C4-2B (cell line): ENCODE measurements around the gene KCNK15.

Experiments used
- H3K27ac ChIP-seq: fragments of 450-650 bp; 2 replicates; pipeline ENCODE4 v1.5.1; 2017
- ZFX ChIP-seq: fragments of 450-650 bp; IDR thresholded peaks from 2 replicates; pipeline ENCODE4 v1.6.1; 2017
- TF ChIP-seq, protein P1 (sequence below): fragments of 450-650 bp; conservative IDR thresholded peaks from 2 replicates; pipeline ENCODE4 v1.5.1; 2017; ENCODE audit warnings: mild to moderate bottlenecking

KCNK15 gene

DNA sequence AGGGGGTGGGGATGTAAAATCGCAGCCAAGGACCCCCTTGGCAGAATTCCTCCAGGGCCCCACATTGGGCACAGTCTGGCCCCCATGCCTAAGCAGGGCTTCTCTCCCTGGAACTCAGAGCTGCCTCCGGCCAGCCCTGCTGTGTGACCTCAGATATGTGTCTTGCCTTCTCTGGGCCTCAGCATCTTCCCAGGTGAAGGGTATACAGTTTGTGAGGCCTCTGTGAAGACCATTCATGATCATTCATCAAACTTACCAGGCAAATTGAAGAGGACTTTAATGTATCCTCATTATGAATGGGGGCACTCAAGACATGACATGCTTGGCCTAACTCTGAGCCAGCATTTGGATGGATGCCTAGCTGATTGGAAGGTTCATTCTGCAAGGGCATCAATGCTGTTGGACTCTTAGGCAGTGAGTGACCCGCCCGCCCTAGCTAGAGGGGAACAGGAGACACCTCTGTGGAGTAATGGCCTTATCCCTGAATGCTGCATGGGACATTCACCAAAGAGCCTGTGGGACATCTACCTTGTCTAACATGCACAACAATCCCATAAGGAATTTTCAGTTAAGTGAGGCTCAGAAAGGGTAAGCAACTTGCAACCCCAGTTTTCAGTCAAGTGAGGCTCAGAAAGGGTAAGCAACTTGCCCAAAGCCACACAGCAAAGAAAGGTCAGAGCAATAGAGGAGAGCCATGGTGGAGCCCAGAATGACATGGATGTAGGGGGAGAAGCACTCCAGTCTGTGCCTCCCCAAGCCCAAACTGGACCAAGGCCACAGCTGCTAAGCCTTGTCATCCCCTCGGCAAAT is 30.0 kb upstream of the KCNK15 start:
- no peak overlapping the region for H3K27ac ChIP-seq

DNA sequence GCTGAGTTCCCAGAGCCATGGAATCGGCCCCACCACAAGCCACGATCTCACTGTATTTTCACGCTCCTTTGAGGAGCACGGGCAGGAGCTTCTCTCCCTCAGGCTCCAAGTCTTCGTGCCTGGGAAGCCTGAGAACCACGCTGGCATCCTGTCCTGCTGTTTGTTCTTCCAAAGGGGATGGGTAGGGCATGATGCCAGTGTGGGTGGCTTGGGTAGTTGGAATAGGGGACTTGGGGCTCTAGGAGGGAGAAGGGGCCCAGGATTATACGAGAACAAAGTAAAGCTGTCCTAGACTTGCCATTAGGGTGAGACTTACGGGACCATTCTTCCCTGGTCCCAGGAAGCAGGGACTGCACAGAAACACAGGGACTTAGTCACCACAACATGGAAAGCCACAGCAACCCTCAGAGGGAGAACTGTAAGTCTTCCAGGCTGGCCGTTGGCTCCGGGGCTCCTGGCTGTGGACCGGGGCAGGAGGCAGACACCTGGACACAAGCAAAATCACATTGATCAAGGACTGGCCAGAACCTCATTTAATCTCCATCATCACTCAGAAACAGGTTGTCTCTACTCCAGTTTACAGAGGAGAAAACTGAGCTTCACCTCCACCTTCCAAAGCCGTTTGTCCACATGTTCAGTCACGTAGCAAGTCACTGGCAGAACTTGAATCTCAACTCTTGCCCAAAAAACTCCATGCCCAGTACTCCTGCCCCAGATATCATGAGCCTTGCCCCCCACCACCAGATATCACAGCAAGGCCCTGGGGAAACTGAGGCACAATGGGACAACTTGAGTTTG is 29.2 kb upstream of the KCNK15 start:
- TF ChIP-seq, protein P1, sequence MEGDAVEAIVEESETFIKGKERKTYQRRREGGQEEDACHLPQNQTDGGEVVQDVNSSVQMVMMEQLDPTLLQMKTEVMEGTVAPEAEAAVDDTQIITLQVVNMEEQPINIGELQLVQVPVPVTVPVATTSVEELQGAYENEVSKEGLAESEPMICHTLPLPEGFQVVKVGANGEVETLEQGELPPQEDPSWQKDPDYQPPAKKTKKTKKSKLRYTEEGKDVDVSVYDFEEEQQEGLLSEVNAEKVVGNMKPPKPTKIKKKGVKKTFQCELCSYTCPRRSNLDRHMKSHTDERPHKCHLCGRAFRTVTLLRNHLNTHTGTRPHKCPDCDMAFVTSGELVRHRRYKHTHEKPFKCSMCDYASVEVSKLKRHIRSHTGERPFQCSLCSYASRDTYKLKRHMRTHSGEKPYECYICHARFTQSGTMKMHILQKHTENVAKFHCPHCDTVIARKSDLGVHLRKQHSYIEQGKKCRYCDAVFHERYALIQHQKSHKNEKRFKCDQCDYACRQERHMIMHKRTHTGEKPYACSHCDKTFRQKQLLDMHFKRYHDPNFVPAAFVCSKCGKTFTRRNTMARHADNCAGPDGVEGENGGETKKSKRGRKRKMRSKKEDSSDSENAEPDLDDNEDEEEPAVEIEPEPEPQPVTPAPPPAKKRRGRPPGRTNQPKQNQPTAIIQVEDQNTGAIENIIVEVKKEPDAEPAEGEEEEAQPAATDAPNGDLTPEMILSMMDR, result no peak
- no peak for TF ChIP-seq ZFX
- no peak overlapping the region for H3K27ac ChIP-seq

More for the DNA sequence above, 30.0 kb upstream of the KCNK15 start:
- no peak for TF ChIP-seq ZFX
- TF ChIP-seq, protein P1, result no peak

DNA sequence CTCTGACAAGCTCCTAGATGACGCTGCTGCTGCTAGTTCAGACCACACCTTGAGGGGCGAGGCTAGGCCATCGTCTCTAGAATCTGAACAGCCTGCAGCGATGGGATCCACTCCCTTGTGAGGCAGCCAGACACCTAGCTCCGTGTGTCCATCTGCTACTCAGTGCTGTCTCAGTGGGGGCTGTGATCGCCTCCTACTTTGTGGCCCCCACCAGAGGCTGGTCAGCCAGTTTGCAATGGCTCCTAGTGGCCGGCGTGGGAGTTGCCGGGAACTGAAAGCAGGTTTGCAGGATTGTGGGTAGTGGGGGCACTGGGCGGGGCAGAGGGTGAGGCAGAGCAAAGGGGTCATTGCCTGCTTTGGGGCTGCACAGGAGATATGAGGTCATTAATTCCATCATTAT is 27.7 kb upstream of the KCNK15 start:
- TF ChIP-seq, protein P1, result no peak; the same call in 1 of the 2 replicates
- TF ChIP-seq ZFX, result no peak
- no peak overlapping the region for H3K27ac ChIP-seq

DNA sequence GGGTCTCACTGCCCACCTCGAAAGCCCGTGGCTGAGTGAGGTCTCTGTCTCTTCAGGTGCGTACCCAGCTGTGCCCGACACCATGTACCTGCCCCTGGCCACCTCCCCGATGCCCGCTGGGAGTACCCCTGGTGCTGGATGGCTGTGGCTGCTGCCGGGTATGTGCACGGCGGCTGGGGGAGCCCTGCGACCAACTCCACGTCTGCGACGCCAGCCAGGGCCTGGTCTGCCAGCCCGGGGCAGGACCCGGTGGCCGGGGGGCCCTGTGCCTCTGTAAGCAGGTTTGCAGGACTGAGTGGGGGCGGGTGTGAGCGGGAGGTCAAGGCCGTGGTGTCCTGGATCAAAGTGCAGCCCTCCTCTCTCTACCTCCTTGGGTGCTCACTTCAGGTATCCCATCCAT is 25.8 kb upstream of the KCNK15 start:
- no peak overlapping the region for H3K27ac ChIP-seq
- no peak for TF ChIP-seq ZFX
- TF ChIP-seq, protein P1, result no peak

DNA sequence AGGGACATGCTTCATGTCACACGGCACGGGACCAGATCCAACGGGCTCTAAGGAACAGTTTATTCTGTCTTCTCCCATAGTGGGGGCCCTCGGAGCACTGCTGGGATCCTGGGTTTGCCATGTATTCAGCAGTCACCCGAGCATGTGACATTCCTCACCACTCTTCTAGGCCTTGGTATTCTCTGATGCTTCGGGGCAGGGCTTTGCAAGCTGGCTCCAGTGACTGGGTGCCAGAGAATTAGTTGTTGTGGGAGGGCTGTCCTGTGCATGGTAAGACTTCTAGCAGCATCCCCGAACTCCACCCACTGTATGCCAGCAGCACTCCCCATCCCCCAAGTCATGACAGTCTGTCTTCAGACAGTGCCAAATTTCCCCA is 25.1 kb upstream of the KCNK15 start:
- TF ChIP-seq ZFX, result no peak
- TF ChIP-seq, protein P1, result no peak
- no peak overlapping the region for H3K27ac ChIP-seq

DNA sequence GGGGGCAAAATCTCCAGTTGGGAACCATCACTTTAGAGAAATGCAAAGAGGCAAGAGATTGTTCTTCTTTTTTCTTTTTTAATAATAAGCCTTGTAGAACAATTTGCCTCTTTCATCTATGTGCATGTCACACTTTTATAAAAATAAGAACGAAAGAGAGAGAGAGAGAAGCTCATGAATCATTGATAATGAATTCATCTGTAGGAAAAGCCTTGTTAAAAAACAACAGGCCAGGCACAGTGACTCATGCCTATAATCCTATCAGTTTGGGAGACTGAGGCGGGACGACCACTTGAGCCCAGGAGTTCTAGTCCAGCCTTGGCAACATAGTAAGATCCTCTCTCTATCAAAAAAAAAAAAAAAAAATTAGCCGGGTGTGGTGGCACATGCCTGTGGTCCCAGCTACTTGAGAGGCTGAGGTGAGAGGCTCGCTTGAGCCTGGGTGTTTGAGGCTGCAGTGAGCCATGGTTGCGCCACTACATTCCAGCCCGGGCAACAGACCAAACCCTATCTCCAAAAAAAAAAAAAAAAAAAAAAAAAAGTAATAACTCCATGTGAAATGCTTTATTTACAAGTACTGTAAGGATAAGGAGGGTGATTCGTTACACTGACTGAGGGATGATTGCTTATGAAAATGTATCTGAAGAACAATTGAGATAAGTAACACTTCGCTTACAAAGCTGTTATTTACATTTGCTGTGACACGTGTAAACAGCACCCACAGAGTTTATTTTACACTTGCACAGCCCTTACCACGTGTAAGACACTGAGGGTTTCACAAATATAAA is 24.5 kb upstream of the KCNK15 start:
- no peak for TF ChIP-seq ZFX
- no peak overlapping the region for H3K27ac ChIP-seq

DNA sequence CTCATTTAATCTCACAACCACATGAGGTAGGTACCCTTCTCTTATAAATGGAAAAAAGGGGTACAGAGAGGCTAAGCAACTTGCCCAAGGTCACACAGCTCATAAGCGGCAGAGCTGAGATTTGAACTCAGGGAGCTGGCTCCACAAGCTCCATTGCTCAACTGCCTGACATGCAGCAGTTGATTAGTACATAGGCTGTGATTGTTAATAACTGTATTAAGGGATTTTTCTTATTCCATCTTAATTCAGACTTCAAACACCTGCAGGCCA is 23.9 kb upstream of the KCNK15 start:
- TF ChIP-seq, protein P1, result no peak
- TF ChIP-seq ZFX, result no peak
- no peak overlapping the region for H3K27ac ChIP-seq
